ENCODE data around the gene PCCA.

DNA sequence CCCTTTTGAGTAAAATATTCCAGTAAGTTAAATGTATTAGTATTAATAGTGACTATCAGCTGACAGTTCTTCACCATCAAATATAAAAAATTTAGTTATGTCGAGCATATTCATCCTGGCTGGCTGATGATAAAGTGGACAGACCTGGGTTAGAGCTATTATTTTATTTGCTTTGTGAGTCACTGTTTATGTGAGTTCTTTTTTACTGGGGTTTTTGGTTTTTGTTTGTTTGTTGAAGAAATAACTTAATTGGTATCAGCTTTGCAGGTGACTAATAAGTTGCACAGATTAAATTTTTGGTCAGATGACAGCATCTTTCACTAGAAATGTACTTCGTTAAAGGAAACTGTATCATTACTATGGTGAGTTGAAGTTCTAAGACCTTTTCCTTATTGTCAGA, 275.0 kb downstream of the PCCA start:
- TF ChIP-seq EZH2 (IDR thresholded peaks at IDR 0.05; ENCODE audit: borderline replicate concordance, insufficient read depth, low read depth, low read length, poor library complexity, severe bottlenecking), result no peak
- no peak for TF ChIP-seq CTCF (IDR thresholded peaks at IDR 0.05)
